Measurements from ENCODE around the gene TMEM179B. TPM values are rescaled to one million over a fixed set of nuclear protein-coding genes. Genes with fewer than 3 reads are reported as not detected.
A peak's percentile ranks its signal among the peaks of the same experiment; 100 is the strongest.

TMEM179B gene
- total and polyA plus RNA-seq, 2 of the 4 experiments (the other 2 are of a cell fraction), result 29.4 to 67.1 TPM

DNA sequence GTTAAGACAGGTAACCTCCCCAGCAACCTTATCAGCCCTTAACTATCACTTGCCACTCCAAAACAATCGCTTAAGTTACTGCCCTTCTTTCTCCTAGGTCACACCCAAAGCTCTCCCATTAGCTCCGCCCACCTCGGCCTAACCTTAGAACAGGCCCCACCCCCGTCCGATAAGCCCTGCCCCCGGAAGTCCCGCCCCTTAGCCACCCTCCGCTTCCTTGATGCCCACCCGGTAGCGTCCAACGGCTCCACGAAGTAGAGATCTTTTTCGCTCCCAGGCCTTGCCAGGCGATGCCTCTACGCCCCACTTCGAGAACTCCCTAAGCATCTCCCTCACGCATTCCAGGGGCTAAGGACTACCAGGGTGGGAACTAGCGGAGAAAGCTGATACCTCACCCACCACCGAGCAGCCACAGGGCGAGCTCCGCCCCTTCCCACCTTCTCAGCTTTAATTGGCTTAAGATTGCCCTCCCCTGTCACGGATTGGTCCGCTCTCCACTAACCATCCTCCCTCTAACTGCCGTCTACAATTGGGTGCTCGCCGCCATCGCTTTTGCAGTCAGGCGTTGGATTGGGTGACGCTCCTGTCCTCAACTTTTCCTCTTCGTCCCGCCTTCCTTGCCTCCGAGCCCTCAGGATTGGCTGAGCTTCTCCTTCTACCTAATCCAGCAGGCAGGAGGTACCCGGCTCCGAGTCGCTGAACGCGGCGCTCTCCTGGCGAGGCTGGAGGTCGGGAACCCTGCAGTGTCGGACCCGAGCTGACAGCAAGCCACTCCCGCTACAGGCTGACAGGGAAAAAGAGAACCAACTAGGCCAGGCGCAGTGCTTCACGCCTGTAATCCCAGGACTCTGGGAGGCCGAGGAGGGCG, 33.2 kb upstream of the TMEM179B start, which contains the start of gene ZBTB3:
Gene ZBTB3, minus strand, starts transcription at position 425 of the 868 bp plus-strand sequence. CDS start 496 bp downstream, outside the sequence.
- Histone ChIP-seq H3K4me3 (ENCODE audit: insufficient read depth, low read depth, low read length) (peak within 1 kb of the TSS; percentile 53), H3K56ac (ENCODE audit: extremely low read depth, insufficient read depth, low read length) (peak within 1 kb of the TSS; percentile 99), H3K4ac (ENCODE audit: low read depth, low read length) (peak within 1 kb of the TSS; percentile 100), H2BK20ac (ENCODE audit: low read depth, low read length) (peak within 1 kb of the TSS; percentile 78; the same call in 1 of the 2 replicates), H3K36me3 (ENCODE audit: control insufficient read depth, insufficient read depth, low read length) (peaks cover 12% of the 10 kb centered on the region), H3K14ac (replicated peaks; ENCODE audit: low read depth, low read length) (peak within 1 kb of the TSS; percentile 100), H4K91ac (ENCODE audit: insufficient read depth, low read depth, low read length) (peak within 1 kb of the TSS; percentile 100), H3K79me1 (ENCODE audit: low read depth in 1 of 2, low read length in 2 of 2) (peaks cover 16 to 38% of the 10 kb centered on the region in 2 experiments), H2AK9ac (replicated peaks; ENCODE audit: low read depth, low read length, poor library complexity) (peak within 1 kb of the TSS; percentile 95), H3K18ac (ENCODE audit: low read depth, low read length) (peak within 1 kb of the TSS; percentile 89), H2BK5ac (ENCODE audit: low read depth, low read length, poor library complexity, severe bottlenecking) (peak within 1 kb of the TSS; percentile 95), H4K8ac (ENCODE audit: low read depth in 2 of 2, low read length in 2 of 2) (peak within 1 kb of the TSS; percentile 72 to 100), H3K9me1 (ENCODE audit: insufficient read depth, low read length) (peaks cover 3% of the 10 kb centered on the region; the same call in 1 of the 2 replicates), H3K23ac (ENCODE audit: low read depth, low read length) (peak within 1 kb of the TSS; percentile 100), H3K4me2 (ENCODE audit: low read depth, low read length) (peak within 1 kb of the TSS; percentile 58), H3K27me3 (ENCODE audit: control insufficient read depth, insufficient read depth, low read length) (no peaks in the 10 kb centered on the region), H2AFZ (replicated peaks; ENCODE audit: low read length, poor library complexity) (peak within 1 kb of the TSS; percentile 100), H3K27ac (ENCODE audit: insufficient read depth, low read length) (peak within 1 kb of the TSS; percentile 89), H4K20me1 (ENCODE audit: insufficient read depth, low read length) (no peaks in the 10 kb centered on the region), H2BK120ac (ENCODE audit: low read depth, low read length) (peak within 1 kb of the TSS; percentile 98), H4K5ac (ENCODE audit: low read depth, low read length) (peak within 1 kb of the TSS; percentile 92), H2BK15ac (ENCODE audit: low read depth, low read length) (peak within 1 kb of the TSS; percentile 85; the same call in 2 of the 3 replicates), H3K4me1 (ENCODE audit: control insufficient read depth, insufficient read depth, low read length) (no peaks in the 10 kb centered on the region), H2AK5ac (ENCODE audit: low read depth, low read length) (peak within 1 kb of the TSS; percentile 68), H3K9me3 (ENCODE audit: control insufficient read depth, insufficient read depth, low read length) (no peaks in the 10 kb centered on the region), H3K9ac (ENCODE audit: low read depth, low read length) (peak within 1 kb of the TSS; percentile 88)
- ATAC-seq (ENCODE audit: low read depth) (peak; percentile 98), DNase-seq (peak; percentile 99)
- TF ChIP-seq, protein P1, sequence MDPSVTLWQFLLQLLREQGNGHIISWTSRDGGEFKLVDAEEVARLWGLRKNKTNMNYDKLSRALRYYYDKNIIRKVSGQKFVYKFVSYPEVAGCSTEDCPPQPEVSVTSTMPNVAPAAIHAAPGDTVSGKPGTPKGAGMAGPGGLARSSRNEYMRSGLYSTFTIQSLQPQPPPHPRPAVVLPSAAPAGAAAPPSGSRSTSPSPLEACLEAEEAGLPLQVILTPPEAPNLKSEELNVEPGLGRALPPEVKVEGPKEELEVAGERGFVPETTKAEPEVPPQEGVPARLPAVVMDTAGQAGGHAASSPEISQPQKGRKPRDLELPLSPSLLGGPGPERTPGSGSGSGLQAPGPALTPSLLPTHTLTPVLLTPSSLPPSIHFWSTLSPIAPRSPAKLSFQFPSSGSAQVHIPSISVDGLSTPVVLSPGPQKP (IDR thresholded peaks at IDR 0.05; ENCODE audit: borderline replicate concordance, low read depth, low read length), result no peak
- TF ChIP-seq MAZ (IDR thresholded peaks at IDR 0.05; ENCODE audit: borderline replicate concordance, low read depth, low read length) (peak; percentile 57; the same call in 1 of the 2 replicates), MAFK (IDR thresholded peaks at IDR 0.05; ENCODE audit: low read depth, low read length) (no peak), MXI1 (IDR thresholded peaks at IDR 0.05; ENCODE audit: borderline replicate concordance, low read depth, low read length) (no peak), FOS (IDR thresholded peaks at IDR 0.05; ENCODE audit: low read depth, low read length) (peak; percentile 72; the same call in 1 of the 2 replicates), RFX5 (IDR thresholded peaks at IDR 0.05; ENCODE audit: low read depth, low read length) (no peak), SMC3 (IDR thresholded peaks at IDR 0.05; ENCODE audit: low read depth, low read length) (no peak), POLR2A (IDR thresholded peaks at IDR 0.05; ENCODE audit: low read depth, low read length) (peak; percentile 79; the same call in 1 of the 2 replicates), NFE2L2 (IDR thresholded peaks at IDR 0.05; ENCODE audit: low read depth, low read length) (no peak)
- TF ChIP-seq, protein P2, sequence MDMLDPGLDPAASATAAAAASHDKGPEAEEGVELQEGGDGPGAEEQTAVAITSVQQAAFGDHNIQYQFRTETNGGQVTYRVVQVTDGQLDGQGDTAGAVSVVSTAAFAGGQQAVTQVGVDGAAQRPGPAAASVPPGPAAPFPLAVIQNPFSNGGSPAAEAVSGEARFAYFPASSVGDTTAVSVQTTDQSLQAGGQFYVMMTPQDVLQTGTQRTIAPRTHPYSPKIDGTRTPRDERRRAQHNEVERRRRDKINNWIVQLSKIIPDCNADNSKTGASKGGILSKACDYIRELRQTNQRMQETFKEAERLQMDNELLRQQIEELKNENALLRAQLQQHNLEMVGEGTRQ (IDR thresholded peaks at IDR 0.05; ENCODE audit: low read depth, low read length), result peak; percentile 21; the same call in 1 of the 2 replicates
- TF ChIP-seq, protein P3, sequence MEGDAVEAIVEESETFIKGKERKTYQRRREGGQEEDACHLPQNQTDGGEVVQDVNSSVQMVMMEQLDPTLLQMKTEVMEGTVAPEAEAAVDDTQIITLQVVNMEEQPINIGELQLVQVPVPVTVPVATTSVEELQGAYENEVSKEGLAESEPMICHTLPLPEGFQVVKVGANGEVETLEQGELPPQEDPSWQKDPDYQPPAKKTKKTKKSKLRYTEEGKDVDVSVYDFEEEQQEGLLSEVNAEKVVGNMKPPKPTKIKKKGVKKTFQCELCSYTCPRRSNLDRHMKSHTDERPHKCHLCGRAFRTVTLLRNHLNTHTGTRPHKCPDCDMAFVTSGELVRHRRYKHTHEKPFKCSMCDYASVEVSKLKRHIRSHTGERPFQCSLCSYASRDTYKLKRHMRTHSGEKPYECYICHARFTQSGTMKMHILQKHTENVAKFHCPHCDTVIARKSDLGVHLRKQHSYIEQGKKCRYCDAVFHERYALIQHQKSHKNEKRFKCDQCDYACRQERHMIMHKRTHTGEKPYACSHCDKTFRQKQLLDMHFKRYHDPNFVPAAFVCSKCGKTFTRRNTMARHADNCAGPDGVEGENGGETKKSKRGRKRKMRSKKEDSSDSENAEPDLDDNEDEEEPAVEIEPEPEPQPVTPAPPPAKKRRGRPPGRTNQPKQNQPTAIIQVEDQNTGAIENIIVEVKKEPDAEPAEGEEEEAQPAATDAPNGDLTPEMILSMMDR (conservative IDR thresholded peaks at IDR 0.05; ENCODE audit: low read depth, low read length), result no peak
- WGBS, 2 experiments (ENCODE audit: extremely low coverage in 2 of 2, insufficient read length in 1 of 2), result 0% methylated on average over 26 of the region's 47 CpGs; no CpG with 5 or more reads in 1 of the 2 experiments
- POLR2A ChIA-PET (ENCODE audit: unreplicated experiment), result interaction anchor here (0.6 to 1.5 kb wide), 9 partner anchors 8 to 101 kb away, joined by 3 to 8 read pairs (median 5); partner anchors contain the start of genes HNRNPUL2 and TAF6L
- intact Hi-C loops (cut with micrococcal nuclease) (no loop called here), in situ Hi-C loops (cut with MboI; ENCODE audit: low sequenced_read_pairs) (no loop called here), dilution Hi-C loops (cut with HindIII; ENCODE audit: low sequenced_read_pairs, unreplicated experiment) (no loop called here)
- CTCF ChIA-PET, result interaction anchor here (0.5 to 1.5 kb wide), 3 partner anchors 13 to 337 kb away, joined by 3 to 4 read pairs (median 4); partner anchors contain the start of gene TMEM179B
- no TSS peak for BruUV-seq (replicated peaks)

All from IMR-90 (cell line).